H1 (cell line): ENCODE measurements around the gene PLXNB2. TPM values are rescaled to one million over a fixed set of nuclear protein-coding genes. Genes with fewer than 3 reads are reported as not detected.

ENCODE experiments used
- CTCF ChIA-PET: fragments of 300-600 bp; sonication (Branson Sonifier 250); formaldehyde crosslinking; loops from one replicate; lab custom pipeline; 2021; ENCODE audit not compliant: partially characterized antibody; lab: Charles Lee
- POLR2A ChIA-PET: fragments of 300-600 bp; sonication (Branson Sonifier 250); formaldehyde crosslinking; loops from one replicate; lab custom pipeline; 2021; ENCODE audit warnings: inconsistent platforms; ENCODE audit not compliant: partially characterized antibody; lab: Charles Lee
- DNase-seq, 2 experiments: peaks; one replicate each; pipeline versions ENCODE4 v3.0.0 to v3.0.0-alpha.2; 2010 to 2022; ENCODE audit warnings: low spot score in 2 of 2, low read depth in 1 of 2, mixed read lengths in 1 of 2
- FAIRE-seq: peaks from 2 replicates; lab custom pipeline; 2011; peaks lifted over from hg19 to GRCh38; lab: Jason Lieb, UNC
- H2AFZ ChIP-seq: 2 replicates; pipeline ENCODE4 v1.8.1; 2012; ENCODE audit warnings: low read length, inconsistent platforms
- H2AK5ac ChIP-seq: 2 replicates; pipeline ENCODE4 v1.6.1; 2013; ENCODE audit warnings: low read depth, low read length
- H2BK120ac ChIP-seq: replicated peaks from 2 replicates; pipeline ENCODE3; 2013; ENCODE audit warnings: low read depth, low read length, inconsistent platforms
- H2BK12ac ChIP-seq: 2 replicates; pipeline ENCODE4 v1.6.1; 2013; ENCODE audit warnings: low read depth, low read length
- H2BK15ac ChIP-seq: 2 replicates; pipeline ENCODE4 v1.6.1; 2013; ENCODE audit warnings: low read length
- H2BK20ac ChIP-seq: 2 replicates; pipeline ENCODE4 v1.6.1; 2013; ENCODE audit warnings: low read length
- H2BK5ac ChIP-seq: 2 replicates; pipeline ENCODE4 v1.6.1; 2013; ENCODE audit warnings: low read depth, low read length
- H3K14ac ChIP-seq: 2 replicates; pipeline ENCODE4 v1.6.1; 2013; ENCODE audit warnings: inconsistent platforms; ENCODE audit not compliant: insufficient read length
- H3K18ac ChIP-seq: 2 replicates; pipeline ENCODE4 v1.6.1; 2013; ENCODE audit warnings: low read length; ENCODE audit errors: extremely low read depth
- H3K23ac ChIP-seq: 2 replicates; pipeline ENCODE4 v1.6.1; 2013; ENCODE audit warnings: inconsistent platforms; ENCODE audit not compliant: insufficient read length
- H3K23me2 ChIP-seq: 2 replicates; pipeline ENCODE4 v1.6.1; 2013; ENCODE audit warnings: low read depth, low read length
- H3K27ac ChIP-seq: 2 replicates; pipeline ENCODE4 v1.6.1; 2011; ENCODE audit warnings: low read depth, low read length, inconsistent platforms
- H3K27me3 ChIP-seq, 4 experiments: replicated peaks in 1 of 4; 1 replicate in 1 of 4; 2 replicates in 3 of 4; pipeline versions ENCODE4 v1.6.1 to v1.8.1; 2011 to 2013; ENCODE audit warnings: low read length in 3 of 4, mild to moderate bottlenecking in 3 of 4, inconsistent platforms in 2 of 4, mixed read lengths in 2 of 4, moderate library complexity in 1 of 4; ENCODE audit not compliant: control insufficient read depth in 3 of 4, insufficient read depth in 3 of 4; ENCODE audit errors: extremely low read depth in 1 of 4
- H3K36me3 ChIP-seq, 4 experiments: 2 replicates each; pipeline versions ENCODE4 v1.6.1 to v1.8.1; 2011 to 2013; ENCODE audit warnings: mild to moderate bottlenecking in 4 of 4, low read length in 3 of 4, moderate library complexity in 2 of 4, control low read depth in 1 of 4, inconsistent platforms in 1 of 4; ENCODE audit not compliant: insufficient read depth in 4 of 4, control insufficient read depth in 2 of 4
- H3K4ac ChIP-seq: replicated peaks from 2 replicates; pipeline ENCODE3; 2013; ENCODE audit warnings: low read length, low read depth, mixed read lengths, inconsistent platforms; ENCODE audit not compliant: insufficient read length
- H3K4me1 ChIP-seq, 4 experiments: replicated peaks in 1 of 4; 1 replicate in 1 of 4; 2 replicates in 3 of 4; pipeline versions ENCODE4 v1.6.1 to v1.8.1; 2011 to 2013; ENCODE audit warnings: low read length in 3 of 4, inconsistent platforms in 2 of 4, mixed read lengths in 1 of 4; ENCODE audit not compliant: insufficient read depth in 4 of 4, control insufficient read depth in 3 of 4
- H3K4me2 ChIP-seq, 2 experiments: 2 replicates each; pipeline versions ENCODE4 v1.6.1 to v1.8.1; 2011 to 2013; ENCODE audit warnings: low read depth in 2 of 2, low read length in 2 of 2, control low read depth in 1 of 2, inconsistent platforms in 1 of 2, mild to moderate bottlenecking in 1 of 2; ENCODE audit not compliant: insufficient read depth in 1 of 2
- H3K4me3 ChIP-seq, 4 experiments: fragments of 200-600, 300-600 bp in 1 of 4; sonication (generic), shearing (Covaris generic), sonication (Bioruptor Twin) in 1 of 4; 2 replicates each; pipeline versions ENCODE4 v1.5.1 to v1.8.1; 2011 to 2016; ENCODE audit warnings: low read length in 4 of 4, low read depth in 3 of 4, control low read depth in 2 of 4, inconsistent platforms in 2 of 4, mild to moderate bottlenecking in 2 of 4, mixed read lengths in 1 of 4, moderate library complexity in 1 of 4; ENCODE audit not compliant: insufficient read depth in 2 of 4; ENCODE audit errors: extremely low read depth in 1 of 4
- H3K56ac ChIP-seq: replicated peaks from 2 replicates; pipeline ENCODE3; 2013; ENCODE audit warnings: low read depth, mild to moderate bottlenecking, mixed read lengths, low read length, inconsistent platforms; ENCODE audit not compliant: insufficient read length
- H3K79me1 ChIP-seq: 2 replicates; pipeline ENCODE4 v1.6.1; 2013; ENCODE audit warnings: low read depth, low read length, control low read depth
- H3K79me2 ChIP-seq, 2 experiments: 2 replicates each; pipeline versions ENCODE4 v1.6.1 to v1.8.1; 2012 to 2013; ENCODE audit warnings: low read length in 2 of 2, mild to moderate bottlenecking in 2 of 2, inconsistent platforms in 1 of 2; ENCODE audit not compliant: insufficient read depth in 2 of 2, control insufficient read depth in 1 of 2
- H3K9ac ChIP-seq, 4 experiments: replicated peaks in 1 of 4; 1 replicate in 1 of 4; 2 replicates in 3 of 4; pipeline versions ENCODE4 v1.6.1 to v1.8.1; 2011 to 2013; ENCODE audit warnings: low read depth in 3 of 4, low read length in 3 of 4, control low read depth in 2 of 4, mild to moderate bottlenecking in 2 of 4, moderate library complexity in 2 of 4, inconsistent platforms in 1 of 4; ENCODE audit errors: extremely low read depth in 1 of 4
- H3K9me3 ChIP-seq, 2 experiments: 2 replicates each; pipeline versions ENCODE4 v1.6.1 to v1.8.1; 2012 to 2013; ENCODE audit warnings: mild to moderate bottlenecking in 2 of 2, moderate library complexity in 2 of 2, control low read depth in 1 of 2, inconsistent platforms in 1 of 2, low read depth in 1 of 2, low read length in 1 of 2, mixed read lengths in 1 of 2; ENCODE audit not compliant: insufficient read depth in 2 of 2
- H4K20me1 ChIP-seq, 2 experiments: replicated peaks in 1 of 2; 2 replicates each; pipeline versions ENCODE3 to v1.8.1; 2011 to 2013; ENCODE audit warnings: inconsistent platforms in 2 of 2, low read length in 2 of 2, mild to moderate bottlenecking in 1 of 2; ENCODE audit not compliant: insufficient read depth in 2 of 2, control insufficient read depth in 1 of 2
- H4K5ac ChIP-seq: 2 replicates; pipeline ENCODE4 v1.6.1; 2013; ENCODE audit warnings: low read length, low read depth, mixed read lengths, inconsistent platforms; ENCODE audit not compliant: insufficient read length
- H4K8ac ChIP-seq: 2 replicates; pipeline ENCODE4 v1.8.0; 2013; ENCODE audit warnings: mild to moderate bottlenecking, moderate library complexity, low read length, inconsistent platforms; ENCODE audit not compliant: insufficient read depth; ENCODE audit errors: extremely low read depth
- H4K91ac ChIP-seq: replicated peaks from 2 replicates; pipeline ENCODE3; 2013; ENCODE audit warnings: low read length, mixed read lengths, inconsistent platforms; ENCODE audit not compliant: insufficient read length
- ATF3 ChIP-seq: IDR thresholded peaks from 2 replicates; pipeline ENCODE4 v1.6.1; 2011; ENCODE audit warnings: low read depth, mild to moderate bottlenecking, low read length; ENCODE audit not compliant: insufficient read depth
- BACH1 ChIP-seq: IDR thresholded peaks from 2 replicates; pipeline ENCODE4 v1.6.1; 2012; ENCODE audit warnings: low read length, improper control_type of control experiment
- CEBPB ChIP-seq: IDR thresholded peaks from 2 replicates; pipeline ENCODE4 v1.6.1; 2012; ENCODE audit warnings: low read depth, low read length
- CTCF ChIP-seq, 3 experiments: IDR thresholded peaks; 1 replicate in 2 of 3; 2 replicates in 1 of 3; pipeline versions ENCODE4 v1.5.1 to v1.6.1; 2011; ENCODE audit warnings: low read length in 3 of 3, mild to moderate bottlenecking in 3 of 3, inconsistent platforms in 2 of 3, low read depth in 1 of 3, moderate library complexity in 1 of 3; ENCODE audit not compliant: insufficient read depth in 1 of 3; ENCODE audit errors: control extremely low read depth in 1 of 3
- GTF2F1 ChIP-seq: IDR thresholded peaks from 2 replicates; pipeline ENCODE4 v1.6.1; 2012; ENCODE audit warnings: low read depth, low read length, improper control_type of control experiment, borderline replicate concordance
- HDAC6 ChIP-seq: IDR thresholded peaks from one replicate; pipeline ENCODE4 v1.7.1; 2012; ENCODE audit warnings: low read depth, mild to moderate bottlenecking, inconsistent platforms, low read length, moderate library complexity
- NRF1 ChIP-seq: IDR thresholded peaks from 2 replicates; pipeline ENCODE4 v1.6.1; 2011; ENCODE audit warnings: mild to moderate bottlenecking, low read depth, low read length, improper control_type of control experiment
- POU5F1 ChIP-seq: IDR thresholded peaks from 2 replicates; pipeline ENCODE4 v1.6.1; 2011; ENCODE audit warnings: low read depth, mild to moderate bottlenecking, low read length, moderate library complexity
- RAD21 ChIP-seq, 2 experiments: IDR thresholded peaks in 1 of 2; conservative IDR thresholded peaks in 1 of 2; 2 replicates each; pipeline ENCODE4 v1.6.1; 2011; ENCODE audit warnings: low read depth in 2 of 2, low read length in 2 of 2, improper control_type of control experiment in 1 of 2, inconsistent platforms in 1 of 2, mild to moderate bottlenecking in 1 of 2, moderate library complexity in 1 of 2
- RNF2 ChIP-seq: fragments of 200-900, 300-1000 bp; sonication (generic); IDR thresholded peaks from 2 replicates; pipeline ENCODE4 v1.7.1; 2016; ENCODE audit warnings: borderline replicate concordance, low read depth, mild to moderate bottlenecking, antibody characterized with exemption, low read length; ENCODE audit not compliant: poor library complexity, severe bottlenecking; ENCODE audit errors: missing control alignments
- WGBS, 2 experiments: shearing (Covaris generic) in 1 of 2; methylation state at CpG; one replicate each; pipeline versions ENCODE4 v1.1.6 to v1.1.7; 2013 to 2015; ENCODE audit warnings: low lambda C conversion rate in 2 of 2, mixed read lengths in 2 of 2, inconsistent platforms in 1 of 2, low coverage in 1 of 2, missing lambda C conversion rate in 1 of 2; ENCODE audit not compliant: insufficient replicate concordance in 2 of 2, insufficient coverage in 1 of 2, insufficient read length in 1 of 2; ENCODE audit errors: extremely low coverage in 1 of 2, missing lambda C conversion rate in 1 of 2; 5-methylcytosine and 5-hydroxymethylcytosine counted together
- polyA plus RNA-seq, 7 experiments: library from polyadenylated mRNA; depleted of rRNA in 3 of 7; stranded (reverse) in 5 of 7; unstranded in 2 of 7; fragments of >200 nt in 5 of 7; fragments of 200-250 nt in 2 of 7; gene quantifications; 1 replicate in 5 of 7; 2 replicates in 1 of 7; 4 replicates in 1 of 7; pipeline versions ENCODE4 v1.2.1 to v1.2.3, GENCODE V29; 2011 to 2013; ENCODE audit warnings: missing spikeins in 2 of 7, mixed read lengths in 2 of 7
- total RNA-seq: library from RNA; stranded (reverse); fragmentation: NEBNext Ultra II Directional; extraction: Animal tissue kit (Norgen Biotek cat#: 25700); gene quantifications from 2 replicates; pipeline ENCODE4 v1.2.1, GENCODE V29; 2021

The PLXNB2 gene
- total and polyA plus RNA-seq, 2 of the 8 experiments (the other 6 are each of a cell fraction or from before 2014, with no cell fraction given): 58.3 to 92.8 TPM

GRCh38 chr22:50313600-50313999 lies 6.2 kb upstream of the PLXNB2 start:
- Histone ChIP-seq H3K23ac (no peak overlapping the region), H2BK5ac (no peak overlapping the region), H4K20me1 (no peaks in the 10 kb centered on the region), H4K8ac (no peak overlapping the region), H2BK12ac (no peak overlapping the region; the same call in 1 of the 2 replicates), H2AFZ (no peak overlapping the region), H3K9me3 (no peaks in the 10 kb centered on the region), H3K79me2 (no peaks in the 10 kb centered on the region), H3K27me3 (no peaks in the 10 kb centered on the region; a peak in 1 of 7 replicates), H3K4me3 (no peak overlapping the region), H3K23me2 (no peaks in the 10 kb centered on the region; the same call in 1 of the 2 replicates), H3K27ac (no peak overlapping the region), H2BK120ac (no peak overlapping the region), H3K18ac (no peak overlapping the region), H4K91ac (no peak overlapping the region), H3K4me1 (peaks cover 0 to 10% (median 6%) of the 10 kb centered on the region in 4 experiments; a peak in 3 of 7 replicates), H2AK5ac (no peak overlapping the region), H4K5ac (no peak overlapping the region), H3K4ac (no peak overlapping the region), H3K79me1 (no peaks in the 10 kb centered on the region), H2BK15ac (no peak overlapping the region), H3K4me2 (no peak overlapping the region), H2BK20ac (no peak overlapping the region), H3K36me3 (no peaks in the 10 kb centered on the region), H3K14ac (no peak overlapping the region), H3K56ac (no peak overlapping the region), H3K9ac (no peak overlapping the region)
- FAIRE-seq: no peak
- no peak for DNase-seq
- CTCF ChIA-PET: interaction anchor here (0.6 to 1.7 kb wide), 4 partner anchors 9 to 306 kb away, joined by 3 to 5 read pairs (median 4); no protein-coding TSS in a partner anchor
- POLR2A ChIA-PET: interaction anchor here (1.3 kb wide), 1 partner anchor 20 kb away, joined by 3 read pairs; no protein-coding TSS in a partner anchor
- WGBS, 2 experiments: 94% methylated on average over 9 of the region's 17 CpGs; no CpG with 5 or more reads in 1 of the 2 experiments
- no peak for TF ChIP-seq GTF2F1
- TF ChIP-seq RNF2: no peak
- no peak for TF ChIP-seq NRF1
- TF ChIP-seq ATF3: no peak
- TF ChIP-seq CEBPB: no peak
- TF ChIP-seq BACH1: no peak
- TF ChIP-seq POU5F1: no peak
- no peak for TF ChIP-seq RAD21 (IDR thresholded peaks at IDR 0.05 in 1 of 2, conservative IDR thresholded peaks at IDR 0.05 in 1 of 2; ENCODE audit: low read depth in 2 of 2, low read length in 2 of 2)
- no peak for TF ChIP-seq HDAC6
- TF ChIP-seq CTCF (IDR thresholded peaks at IDR 0.05; ENCODE audit: control extremely low read depth in 1 of 3, insufficient read depth in 1 of 3, low read depth in 1 of 3, low read length in 3 of 3): no peak
